IMR-90 (cell line): ENCODE measurements around the gene ITLN2. TPM values are rescaled to one million over a fixed set of nuclear protein-coding genes. Genes with fewer than 3 reads are reported as not detected.

Source experiments
- ATAC-seq: fragments of 200-7000 bp; cut with Tn5 transposase; 2 replicates; pipeline ENCODE4 v1.9.1; 2020; ENCODE audit warnings: low read depth, mild to moderate bottlenecking, moderate library complexity
- BruUV-seq: library from RNA; stranded (reverse); fragments of 400-500 nt; replicated peaks from 2 replicates; lab custom pipeline; 2021; lab: Mats Ljungman, UMichigan
- CTCF ChIA-PET: fragments of 300-600 bp; formaldehyde crosslinking; extraction: SDS; loops from one replicate; lab custom pipeline; 2021; ENCODE audit warnings: antibody characterized with exemption; lab: Yijun Ruan, JAX
- POLR2A ChIA-PET: fragments of 300-600 bp; sonication (Branson Sonifier 250); formaldehyde crosslinking; loops from one replicate; lab custom pipeline; 2022; ENCODE audit warnings: antibody characterized with exemption; ENCODE audit not compliant: unreplicated experiment; lab: Charles Lee
- DNase-seq: peaks from one replicate; pipeline ENCODE4 v3.0.0; 2013
- H2AFZ ChIP-seq: replicated peaks from 2 replicates; pipeline ENCODE3; 2013; ENCODE audit warnings: low read length, mild to moderate bottlenecking; ENCODE audit not compliant: poor library complexity
- H2AK5ac ChIP-seq: 2 replicates; pipeline ENCODE4 v1.6.1; 2013; ENCODE audit warnings: low read depth, low read length, inconsistent platforms
- H2AK9ac ChIP-seq: replicated peaks from 2 replicates; pipeline ENCODE3; 2013; ENCODE audit warnings: mild to moderate bottlenecking, low read depth, low read length, moderate library complexity; ENCODE audit not compliant: poor library complexity
- H2BK120ac ChIP-seq: 2 replicates; pipeline ENCODE4 v1.6.1; 2013; ENCODE audit warnings: low read depth, low read length, inconsistent platforms
- H2BK15ac ChIP-seq: 3 replicates; pipeline ENCODE4 v1.6.1; 2013; ENCODE audit warnings: low read depth, low read length, inconsistent platforms
- H2BK20ac ChIP-seq: 2 replicates; pipeline ENCODE4 v1.6.1; 2013; ENCODE audit warnings: low read depth, mild to moderate bottlenecking, inconsistent platforms, low read length, moderate library complexity
- H2BK5ac ChIP-seq: 2 replicates; pipeline ENCODE4 v1.6.1; 2013; ENCODE audit warnings: mild to moderate bottlenecking, low read depth, low read length, inconsistent platforms; ENCODE audit not compliant: poor library complexity, severe bottlenecking
- H3K14ac ChIP-seq: replicated peaks from 2 replicates; pipeline ENCODE4 v1.6.1; 2013; ENCODE audit warnings: low read depth, low read length, inconsistent platforms
- H3K18ac ChIP-seq: 2 replicates; pipeline ENCODE4 v1.6.1; 2013; ENCODE audit warnings: low read depth, low read length, control low read depth
- H3K23ac ChIP-seq: 2 replicates; pipeline ENCODE4 v1.6.1; 2013; ENCODE audit warnings: low read depth, low read length, inconsistent platforms
- H3K27ac ChIP-seq: 2 replicates; pipeline ENCODE4 v1.5.1; 2013; ENCODE audit warnings: mild to moderate bottlenecking, control low read depth, low read length; ENCODE audit not compliant: insufficient read depth
- H3K27me3 ChIP-seq: 2 replicates; pipeline ENCODE4 v1.6.1; 2013; ENCODE audit warnings: low read length; ENCODE audit not compliant: control insufficient read depth, insufficient read depth
- H3K36me3 ChIP-seq: 2 replicates; pipeline ENCODE4 v1.6.1; 2013; ENCODE audit warnings: low read length, mixed read lengths; ENCODE audit not compliant: control insufficient read depth, insufficient read depth
- H3K4ac ChIP-seq: 2 replicates; pipeline ENCODE4 v1.6.1; 2013; ENCODE audit warnings: low read depth, low read length, inconsistent platforms
- H3K4me1 ChIP-seq: 2 replicates; pipeline ENCODE4 v1.6.1; 2013; ENCODE audit warnings: low read length, mixed read lengths; ENCODE audit not compliant: control insufficient read depth, insufficient read depth
- H3K4me2 ChIP-seq: 2 replicates; pipeline ENCODE4 v1.6.1; 2013; ENCODE audit warnings: low read depth, mild to moderate bottlenecking, control low read depth, low read length, moderate library complexity
- H3K4me3 ChIP-seq: 2 replicates; pipeline ENCODE4 v1.5.1; 2013; ENCODE audit warnings: low read depth, mild to moderate bottlenecking, control low read depth, low read length, moderate library complexity; ENCODE audit not compliant: insufficient read depth
- H3K56ac ChIP-seq: 2 replicates; pipeline ENCODE4 v1.6.1; 2013; ENCODE audit warnings: low read length, inconsistent platforms; ENCODE audit not compliant: insufficient read depth; ENCODE audit errors: extremely low read depth
- H3K79me1 ChIP-seq, 2 experiments: 2 replicates each; pipeline ENCODE4 v1.6.1; 2013; ENCODE audit warnings: low read length in 2 of 2, inconsistent platforms in 1 of 2, low read depth in 1 of 2
- H3K9ac ChIP-seq: 2 replicates; pipeline ENCODE4 v1.6.1; 2013; ENCODE audit warnings: low read depth, low read length, control low read depth
- H3K9me1 ChIP-seq: 2 replicates; pipeline ENCODE4 v1.6.1; 2013; ENCODE audit warnings: low read length, inconsistent platforms; ENCODE audit not compliant: insufficient read depth
- H3K9me3 ChIP-seq: 2 replicates; pipeline ENCODE4 v1.6.1; 2013; ENCODE audit warnings: low read length; ENCODE audit not compliant: control insufficient read depth, insufficient read depth
- H4K20me1 ChIP-seq: 2 replicates; pipeline ENCODE4 v1.6.1; 2013; ENCODE audit warnings: low read length, inconsistent platforms; ENCODE audit not compliant: insufficient read depth
- H4K5ac ChIP-seq: 2 replicates; pipeline ENCODE4 v1.6.1; 2013; ENCODE audit warnings: mild to moderate bottlenecking, low read depth, low read length, control low read depth
- H4K8ac ChIP-seq, 2 experiments: 2 replicates each; pipeline ENCODE4 v1.6.1; 2013; ENCODE audit warnings: low read depth in 2 of 2, low read length in 2 of 2, control low read depth in 1 of 2, inconsistent platforms in 1 of 2
- H4K91ac ChIP-seq: 2 replicates; pipeline ENCODE4 v1.6.1; 2013; ENCODE audit warnings: low read depth, low read length, inconsistent platforms; ENCODE audit not compliant: insufficient read depth
- CEBPB ChIP-seq: IDR thresholded peaks from 2 replicates; pipeline ENCODE4 v1.6.1; 2012; ENCODE audit warnings: low read depth, low read length, improper control_type of control experiment
- CTCF ChIP-seq: conservative IDR thresholded peaks from 2 replicates; pipeline ENCODE4 v1.5.1; 2012; ENCODE audit warnings: mild to moderate bottlenecking, low read depth, low read length, improper control_type of control experiment
- MAFK ChIP-seq: IDR thresholded peaks from 2 replicates; pipeline ENCODE4 v1.6.1; 2012; ENCODE audit warnings: low read depth, low read length, improper control_type of control experiment
- RAD21 ChIP-seq: IDR thresholded peaks from 2 replicates; pipeline ENCODE4 v1.6.1; 2012; ENCODE audit warnings: low read length, improper control_type of control experiment
- RCOR1 ChIP-seq: IDR thresholded peaks from 2 replicates; pipeline ENCODE4 v1.6.1; 2012; ENCODE audit warnings: mild to moderate bottlenecking, low read length, improper control_type of control experiment; ENCODE audit not compliant: insufficient replicate concordance
- SMC3 ChIP-seq: fragments of 150-350 bp; IDR thresholded peaks from 2 replicates; pipeline ENCODE4 v1.6.1; 2016; ENCODE audit warnings: low read depth, mild to moderate bottlenecking, antibody characterized with exemption, low read length, moderate library complexity
- WGBS, 2 experiments: methylation state at CpG; one replicate each; pipeline versions ENCODE4 v1.1.5 to v1.1.7; 2013; ENCODE audit warnings: missing lambda C conversion rate in 2 of 2; ENCODE audit not compliant: insufficient read length in 1 of 2; ENCODE audit errors: extremely low coverage in 2 of 2; 5-methylcytosine and 5-hydroxymethylcytosine counted together
- dilution Hi-C: fragments of 300-500 bp; cut with HindIII; formaldehyde crosslinking; loops from one replicate; pipeline ENCODE4 v1.14.3; 2018; ENCODE audit warnings: low sequenced_read_pairs; ENCODE audit not compliant: unreplicated experiment
- in situ Hi-C: fragments of 300-500 bp; cut with MboI; formaldehyde crosslinking; loops from 3 replicates; pipeline ENCODE4 v1.14.3; 2019; ENCODE audit warnings: low sequenced_read_pairs, inconsistent platforms, mixed read lengths
- intact Hi-C: fragments of 100-400 bp; cut with micrococcal nuclease; formaldehyde crosslinking; loops from 2 replicates; pipeline ENCODE4 v1.10.0; 2022
- polyA plus RNA-seq, 3 experiments: library from polyadenylated mRNA; depleted of rRNA; stranded (reverse); fragments of >200 nt; gene quantifications; 2 replicates each; pipeline ENCODE4 v1.2.3, GENCODE V29; 2012; ENCODE audit warnings: low replicate concordance in 1 of 3
- total RNA-seq: library from RNA; depleted of rRNA; stranded (reverse); fragments of >200 nt; gene quantifications from 2 replicates; pipeline ENCODE4 v1.2.3, GENCODE V29; 2012

Gene ITLN2
- total and polyA plus RNA-seq, 2 of the 4 experiments (the other 2 are of a cell fraction), result not detected

GRCh38 chr1:160993544-160994193 is 39.1 kb upstream of the ITLN2 start:
- no TSS peak for BruUV-seq
- peak; percentile 77 for DNase-seq
- POLR2A ChIA-PET, result no interaction called here

More at GRCh38 chr1:160993544-160994193, 39.1 kb upstream of the ITLN2 start:
- Histone ChIP-seq H3K79me1 (no peaks in the 10 kb centered on the region), H3K56ac (no peak overlapping the region), H4K5ac (no peak overlapping the region), H2BK5ac (no peak overlapping the region), H3K14ac (no peak overlapping the region), H2BK20ac (no peak overlapping the region), H3K27me3 (no peaks in the 10 kb centered on the region), H4K20me1 (no peaks in the 10 kb centered on the region), H3K9me3 (no peaks in the 10 kb centered on the region), H3K18ac (no peak overlapping the region), H3K4ac (no peak overlapping the region), H3K27ac (no peak overlapping the region), H3K23ac (no peak overlapping the region), H4K91ac (no peak overlapping the region), H4K8ac (no peak overlapping the region), H3K4me1 (no peaks in the 10 kb centered on the region), H2AK5ac (no peak overlapping the region), H2BK120ac (no peak overlapping the region), H2AFZ (no peak overlapping the region), H3K9ac (no peak overlapping the region), H3K4me3 (no peak overlapping the region), H2BK15ac (no peak overlapping the region), H3K9me1 (no peaks in the 10 kb centered on the region), H3K36me3 (no peaks in the 10 kb centered on the region), H2AK9ac (no peak overlapping the region), H3K4me2 (no peak overlapping the region)
- in situ Hi-C loops, result no loop called here
- intact Hi-C loops, result loop anchor here (1.0 to 2.0 kb wide), 4 partner anchors 52 to 267 kb away; partner anchors contain the start of genes KLHDC9 and USF1
- 0% methylated on average over 1 of the region's 14 CpGs; no CpG with 5 or more reads in 1 of the 2 experiments for WGBS, 2 experiments
- dilution Hi-C loops, result no loop called here
- TF ChIP-seq CEBPB (peak; percentile 75), CTCF (peak; percentile 52), MAFK (no peak), SMC3 (peak; percentile 49), RCOR1 (no peak), RAD21 (peak; percentile 48)
- CTCF ChIA-PET, result interaction anchor here (0.7 to 1.4 kb wide), 2 partner anchors 103 to 124 kb away, joined by 3 read pairs; partner anchors contain the start of genes NIT1 and PFDN2
- ATAC-seq, result peak; percentile 85
